MCF 10A (cell line): ENCODE results near the gene AKAP13. TPM values are rescaled to one million over a fixed set of nuclear protein-coding genes. Genes with fewer than 3 reads are reported as not detected.
A peak's percentile ranks its signal among the peaks of the same experiment; 100 is the strongest.
"Not testable (repeated sequence)": the region's sequence is repeated elsewhere in the genome, so short reads cannot be mapped to it uniquely, and the experiment has no call there.

Source experiments
- BruUV-seq: library from RNA; stranded (reverse); fragments of 400-500 nt; replicated peaks from 2 replicates; lab custom pipeline; 2021; lab: Mats Ljungman, UMichigan
- CTCF ChIA-PET: fragments of 300-600 bp; sonication (Branson Sonifier 250); formaldehyde crosslinking; extraction: SDS; loops from one replicate; lab custom pipeline; 2021; ENCODE audit warnings: antibody characterized with exemption, inconsistent platforms; lab: Yijun Ruan, JAX
- POLR2A ChIA-PET: fragments of 300-600, 350-650 bp; sonication (Branson Sonifier 250); formaldehyde crosslinking; extraction: SDS; loops from one replicate; lab custom pipeline; 2020; ENCODE audit warnings: antibody characterized with exemption, inconsistent platforms; lab: Yijun Ruan, JAX
- DNase-seq: peaks from one replicate; pipeline ENCODE4 v3.0.0-alpha.2; 2018; ENCODE audit not compliant: unreplicated experiment
- H3K27ac Mint-ChIP-seq: one replicate; pipeline ENCODE4 v1.8.0; 2022; ENCODE audit warnings: mild to moderate bottlenecking, low read depth, mixed read lengths; ENCODE audit not compliant: unreplicated experiment
- H3K27me3 Mint-ChIP-seq: one replicate; pipeline ENCODE4 v1.8.0; 2022; ENCODE audit warnings: mixed read lengths; ENCODE audit not compliant: insufficient read depth, unreplicated experiment
- H3K36me3 Mint-ChIP-seq: one replicate; pipeline ENCODE4 v1.8.0; 2022; ENCODE audit warnings: mild to moderate bottlenecking, moderate library complexity, mixed read lengths; ENCODE audit not compliant: insufficient read depth, unreplicated experiment
- H3K4me1 Mint-ChIP-seq: one replicate; pipeline ENCODE4 v1.8.0; 2022; ENCODE audit warnings: mixed read lengths; ENCODE audit not compliant: insufficient read depth, unreplicated experiment
- H3K4me3 Mint-ChIP-seq: one replicate; pipeline ENCODE4 v1.8.0; 2022; ENCODE audit warnings: mild to moderate bottlenecking, moderate library complexity, mixed read lengths; ENCODE audit not compliant: unreplicated experiment
- H3K9me3 Mint-ChIP-seq: one replicate; pipeline ENCODE4 v1.8.0; 2022; ENCODE audit warnings: mixed read lengths; ENCODE audit not compliant: unreplicated experiment
- CTCF ChIP-seq: fragments of 200-600 bp; IDR thresholded peaks from one replicate; pipeline ENCODE4 v1.8.0; 2022; ENCODE audit warnings: antibody characterized with exemption, mild to moderate bottlenecking; ENCODE audit not compliant: unreplicated experiment
- intact Hi-C: fragments of 100-400 bp; cut with micrococcal nuclease; formaldehyde crosslinking; loops from 2 replicates; pipeline ENCODE4 v1.14.1; 2022
- total RNA-seq: library from RNA; stranded (reverse); gene quantifications from 2 replicates; pipeline ENCODE4 v1.2.3, GENCODE V29; 2022

AKAP13 gene
- total RNA-seq, 1 experiment from 2014 or later = 65.7 TPM

GRCh38 chr15:85480923-85481322 lies 100.5 kb downstream of the AKAP13 start:
- Mint-ChIP-seq H3K9me3 (no peaks in the 10 kb centered on the region), H3K36me3 (peaks cover 18% of the 10 kb centered on the region), H3K4me1 (peaks cover 48% of the 10 kb centered on the region), H3K4me3 (no peak overlapping the region), H3K27me3 (no peaks in the 10 kb centered on the region), H3K27ac (no peak overlapping the region)
- no peak for DNase-seq
- no TSS peak for BruUV-seq
- ChIA-PET CTCF (no interaction called here), POLR2A (no interaction called here)
- intact Hi-C loops = no loop called here
- no peak for TF ChIP-seq CTCF

GRCh38 chr15:85481543-85481942 lies 101.1 kb downstream of the AKAP13 start:
- intact Hi-C loops, H3K27me3 Mint-ChIP-seq, POLR2A ChIA-PET, CTCF ChIA-PET, H3K9me3 Mint-ChIP-seq, H3K4me3 Mint-ChIP-seq, DNase-seq, BruUV-seq, H3K27ac Mint-ChIP-seq: not testable (repeated sequence)
- Mint-ChIP-seq H3K36me3 (peaks cover 14% of the 10 kb centered on the region), H3K4me1 (peaks cover 46% of the 10 kb centered on the region)

- Mint-ChIP-seq H3K27me3 (no peaks in the 10 kb centered on the region), H3K27ac (peak overlapping the region; percentile 19), H3K36me3 (peaks cover 10% of the 10 kb centered on the region), H3K9me3 (no peaks in the 10 kb centered on the region), H3K4me1 (peaks cover 38% of the 10 kb centered on the region), H3K4me3 (no peak overlapping the region)
- TF ChIP-seq CTCF = no peak
- DNase-seq = no peak
- intact Hi-C loops = no loop called here
- BruUV-seq = no TSS peak
- CTCF ChIA-PET = no interaction called here
- POLR2A ChIA-PET = interaction anchor here (1.1 kb wide), 1 partner anchor 10 kb away, joined by 4 read pairs; no protein-coding TSS in a partner anchor
Measured at GRCh38 chr15:85482894-85483293, 102.5 kb downstream of the AKAP13 start.

GRCh38 chr15:85483955-85484354 lies 103.6 kb downstream of the AKAP13 start:
- H3K27me3 Mint-ChIP-seq, DNase-seq, H3K9me3 Mint-ChIP-seq, BruUV-seq, intact Hi-C loops, H3K4me3 Mint-ChIP-seq: not testable (repeated sequence)
- Mint-ChIP-seq H3K36me3 (peaks cover 17% of the 10 kb centered on the region), H3K27ac (peak overlapping the region; percentile 24), H3K4me1 (peaks cover 33% of the 10 kb centered on the region)
- CTCF ChIA-PET = interaction anchor here (0.9 to 6.7 kb wide), 2 partner anchors 9 to 19 kb away, joined by 4 to 64 read pairs; no protein-coding TSS in a partner anchor
- POLR2A ChIA-PET = interaction anchor here (0.7 to 1.1 kb wide), 2 partner anchors 9 to 13 kb away, joined by 3 to 4 read pairs; no protein-coding TSS in a partner anchor

GRCh38 chr15:85484923-85485322 lies 104.5 kb downstream of the AKAP13 start:
- H3K9me3 Mint-ChIP-seq = not testable (repeated sequence)
- peaks cover 27% of the 10 kb centered on the region for H3K4me1 Mint-ChIP-seq

More at GRCh38 chr15:85484923-85485322, 104.5 kb downstream of the AKAP13 start:
- CTCF ChIA-PET = interaction anchor here (0.6 to 6.7 kb wide), 22 partner anchors 9 to 202 kb away, joined by 3 to 64 read pairs (median 4); no protein-coding TSS in a partner anchor
- H3K27me3 Mint-ChIP-seq, DNase-seq, H3K27ac Mint-ChIP-seq, H3K4me3 Mint-ChIP-seq, BruUV-seq: not testable (repeated sequence)
- intact Hi-C loops = loop anchor here (5.0 kb wide), 1 partner anchor 153 kb away; no protein-coding TSS in a partner anchor
- peaks cover 20% of the 10 kb centered on the region for H3K36me3 Mint-ChIP-seq
- POLR2A ChIA-PET = interaction anchor here (1.1 kb wide), 1 partner anchor 154 kb away, joined by 4 read pairs; no protein-coding TSS in a partner anchor
